Middle frontal gyrus (tissue), 1 donor: ENCODE data around the gene PHF13.
"Not testable (repeated sequence)": the region's sequence is repeated elsewhere in the genome, so short reads cannot be mapped to it uniquely, and the experiment has no call there.

Experiments used
- DNase-seq: peaks from one replicate; pipeline ENCODE4 v3.0.0-alpha.2; 2015; ENCODE audit warnings: low spot score; ENCODE audit errors: extremely low spot score

Gene PHF13

DNA sequence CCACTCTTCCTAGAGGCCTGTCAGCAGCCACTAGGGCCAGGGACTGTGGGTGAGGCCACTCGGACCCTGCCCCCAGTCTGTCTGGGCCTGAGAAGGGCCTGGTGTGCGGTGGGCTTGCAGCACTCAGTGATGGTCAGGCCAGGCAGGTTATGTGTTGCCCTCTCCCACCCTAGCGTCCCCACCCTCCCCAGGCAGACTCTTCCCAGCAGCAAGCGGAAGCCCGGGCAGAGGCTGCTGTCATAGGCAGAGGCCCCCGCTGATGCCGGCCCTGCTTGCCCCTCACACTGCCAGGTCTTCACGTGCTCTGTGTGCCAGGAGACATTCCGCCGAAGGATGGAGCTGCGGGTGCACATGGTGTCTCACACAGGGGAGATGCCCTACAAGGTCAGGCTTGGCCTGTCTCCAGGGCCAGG, 27.1 kb upstream of the PHF13 start:
- DNase-seq = no peak

DNA sequence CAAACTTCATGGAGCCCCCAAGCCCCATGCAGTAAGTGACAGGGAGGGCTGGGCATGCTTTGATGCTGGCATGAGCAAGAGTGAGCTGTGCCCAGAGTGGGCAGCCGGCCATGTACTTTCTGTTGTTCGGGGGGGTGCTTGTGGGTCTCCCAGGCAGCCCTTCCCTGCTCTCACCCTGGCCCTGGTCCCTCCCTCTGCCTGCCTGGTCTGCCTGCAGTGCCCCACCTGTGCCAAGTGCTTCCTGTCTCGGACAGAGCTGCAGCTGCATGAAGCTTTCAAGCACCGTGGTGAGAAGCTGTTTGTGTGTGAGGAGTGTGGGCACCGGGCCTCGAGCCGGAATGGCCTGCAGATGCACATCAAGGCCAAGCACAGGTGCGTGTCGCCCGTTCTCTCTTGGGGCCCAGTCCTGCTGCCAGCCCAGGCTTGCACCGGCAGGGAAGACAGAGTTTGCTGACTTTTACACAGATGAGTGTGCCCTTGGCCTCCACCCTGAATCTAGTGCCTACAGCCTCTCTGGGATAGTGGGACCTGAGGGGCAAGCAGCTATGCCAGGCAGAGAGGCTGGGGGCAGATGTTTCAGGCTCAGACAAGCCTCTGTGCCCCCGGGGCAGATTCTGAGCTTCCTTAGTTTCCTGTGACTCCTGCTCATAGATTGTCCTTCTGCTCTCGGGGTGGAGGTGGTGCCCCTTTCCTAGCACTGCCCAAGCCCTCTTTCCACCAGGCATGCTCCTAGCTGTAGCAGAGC, 26.1 kb upstream of the PHF13 start:
- no peak for DNase-seq

DNA sequence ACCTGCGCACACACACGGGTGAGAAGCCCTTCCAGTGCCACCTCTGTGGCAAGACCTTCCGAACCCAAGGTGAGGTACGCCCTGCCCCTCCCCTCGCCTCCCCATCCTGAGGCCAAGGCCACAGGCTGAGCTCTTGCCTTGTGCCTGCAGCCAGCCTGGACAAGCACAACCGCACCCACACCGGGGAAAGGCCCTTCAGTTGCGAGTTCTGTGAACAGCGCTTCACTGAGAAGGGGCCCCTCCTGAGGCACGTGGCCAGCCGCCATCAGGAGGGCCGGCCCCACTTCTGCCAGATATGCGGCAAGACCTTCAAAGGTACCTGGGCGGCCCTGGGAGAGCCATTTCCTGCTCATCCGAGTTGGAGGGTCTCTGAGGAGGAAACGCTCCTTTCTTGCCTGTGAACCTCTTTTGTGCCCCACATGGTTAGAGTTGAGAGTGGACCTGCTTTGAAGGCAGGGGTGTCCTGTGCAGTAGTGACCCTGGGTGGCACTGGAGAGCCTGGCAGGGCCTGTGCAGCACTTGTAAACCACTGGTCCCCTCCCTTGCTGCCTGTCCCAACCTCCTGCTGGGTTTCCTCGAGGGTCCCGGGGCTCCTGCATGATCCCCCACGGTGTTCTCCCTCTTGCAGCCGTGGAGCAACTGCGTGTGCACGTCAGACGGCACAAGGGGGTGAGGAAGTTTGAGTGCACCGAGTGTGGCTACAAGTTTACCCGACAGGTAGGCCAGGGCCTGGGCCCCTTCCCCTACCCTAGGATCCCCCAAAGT, 25.2 kb upstream of the PHF13 start:
- DNase-seq = no peak

DNA sequence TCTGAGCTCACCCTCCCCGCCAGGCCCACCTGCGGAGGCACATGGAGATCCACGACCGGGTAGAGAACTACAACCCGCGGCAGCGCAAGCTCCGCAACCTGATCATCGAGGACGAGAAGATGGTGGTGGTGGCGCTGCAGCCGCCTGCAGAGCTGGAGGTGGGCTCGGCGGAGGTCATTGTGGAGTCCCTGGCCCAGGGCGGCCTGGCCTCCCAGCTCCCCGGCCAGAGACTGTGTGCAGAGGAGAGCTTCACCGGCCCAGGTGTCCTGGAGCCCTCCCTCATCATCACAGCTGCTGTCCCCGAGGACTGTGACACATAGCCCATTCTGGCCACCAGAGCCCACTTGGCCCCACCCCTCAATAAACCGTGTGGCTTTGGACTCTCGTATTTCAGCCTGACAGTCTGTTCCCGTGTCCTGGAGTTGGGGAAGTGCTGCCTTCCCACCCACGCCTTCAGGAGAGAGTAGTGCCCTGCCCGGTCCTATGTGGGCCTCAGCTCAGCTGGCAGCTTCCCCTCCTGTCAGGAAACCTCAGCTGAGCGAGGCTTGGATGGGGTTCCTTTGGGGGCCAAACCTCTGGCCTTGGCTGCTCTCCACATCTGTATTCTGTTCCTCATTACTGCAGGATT, 24.5 kb upstream of the PHF13 start:
- DNase-seq = no peak

DNA sequence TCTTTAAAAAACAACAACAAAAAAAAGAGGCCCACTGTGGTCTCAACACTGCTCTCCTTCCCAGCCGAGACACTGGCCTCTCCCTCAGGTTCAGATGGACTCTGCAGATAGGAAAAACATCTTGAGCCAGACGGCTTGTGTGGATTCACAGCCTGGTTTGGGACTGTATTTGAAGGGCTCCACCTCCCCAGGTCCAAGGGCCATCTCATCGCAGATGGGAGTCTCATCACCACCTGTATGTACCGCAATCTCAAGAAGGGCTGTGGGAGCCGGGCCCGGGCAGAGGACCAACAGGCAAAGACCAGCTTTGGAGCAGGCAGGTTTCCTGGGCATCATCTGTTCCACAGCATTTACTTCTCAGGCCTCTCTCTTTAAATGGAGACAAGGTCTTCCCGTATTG, 23.5 kb upstream of the PHF13 start:
- DNase-seq = no peak

DNA sequence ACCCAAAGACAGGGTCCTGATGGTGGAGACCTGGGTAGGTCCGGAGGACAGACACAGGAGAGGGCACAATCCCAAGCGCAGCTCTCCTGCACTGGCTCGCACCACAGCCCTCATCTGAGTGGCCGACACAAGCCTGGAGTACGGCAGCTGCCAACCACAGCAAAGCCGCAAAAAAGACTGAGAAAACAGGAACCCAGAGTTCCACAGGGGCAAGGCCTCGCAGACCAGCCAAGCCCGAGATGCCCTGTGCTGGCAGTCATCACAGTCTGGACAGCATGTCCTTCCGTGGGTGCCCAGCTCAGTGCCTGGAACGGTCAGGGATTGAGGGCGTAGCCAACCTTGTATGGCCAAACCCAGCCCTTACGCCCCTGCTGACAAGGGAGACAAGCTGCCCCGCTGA, 22.3 kb upstream of the PHF13 start:
- no peak for DNase-seq

DNA sequence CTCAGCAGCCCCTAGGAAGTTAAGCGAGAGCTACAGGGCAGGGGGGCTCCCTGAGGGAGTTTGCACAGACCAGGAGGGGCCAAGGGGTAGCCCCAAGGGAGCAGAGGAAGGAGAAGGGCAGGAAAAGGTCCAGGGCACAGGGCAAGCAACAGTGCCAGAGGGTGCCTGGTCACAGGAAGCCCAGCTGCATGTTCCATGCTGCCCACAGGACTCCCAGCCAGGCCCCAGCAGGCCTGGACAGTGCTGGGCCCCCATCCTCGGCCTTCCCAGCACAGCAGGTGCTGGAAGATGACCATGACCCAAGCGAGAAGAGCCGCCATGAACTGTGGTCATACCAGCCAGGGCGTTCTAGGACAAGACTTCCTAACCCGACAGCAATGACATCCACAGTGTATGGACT, 21.9 kb upstream of the PHF13 start:
- DNase-seq = no peak

DNA sequence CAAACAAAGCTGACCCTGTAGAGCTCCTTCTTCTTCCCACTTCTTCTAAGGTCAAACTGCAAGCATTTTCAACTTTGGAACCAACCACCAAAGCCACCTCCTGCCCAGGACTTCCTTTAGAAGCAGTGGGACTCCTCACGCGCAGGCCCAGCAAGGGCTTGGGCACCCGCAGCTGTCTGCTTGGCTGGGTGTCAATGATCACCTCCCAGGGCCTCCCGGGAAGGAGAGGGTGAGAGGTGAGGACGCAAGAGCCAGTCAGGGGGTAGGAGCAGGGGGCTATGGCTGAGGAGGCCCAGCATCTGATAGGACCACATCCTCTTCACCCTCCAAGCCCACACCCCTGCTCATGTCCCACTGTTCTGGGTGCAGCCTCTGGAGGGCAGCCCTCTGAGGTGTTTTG, 21.1 kb upstream of the PHF13 start:
- DNase-seq = no peak

DNA sequence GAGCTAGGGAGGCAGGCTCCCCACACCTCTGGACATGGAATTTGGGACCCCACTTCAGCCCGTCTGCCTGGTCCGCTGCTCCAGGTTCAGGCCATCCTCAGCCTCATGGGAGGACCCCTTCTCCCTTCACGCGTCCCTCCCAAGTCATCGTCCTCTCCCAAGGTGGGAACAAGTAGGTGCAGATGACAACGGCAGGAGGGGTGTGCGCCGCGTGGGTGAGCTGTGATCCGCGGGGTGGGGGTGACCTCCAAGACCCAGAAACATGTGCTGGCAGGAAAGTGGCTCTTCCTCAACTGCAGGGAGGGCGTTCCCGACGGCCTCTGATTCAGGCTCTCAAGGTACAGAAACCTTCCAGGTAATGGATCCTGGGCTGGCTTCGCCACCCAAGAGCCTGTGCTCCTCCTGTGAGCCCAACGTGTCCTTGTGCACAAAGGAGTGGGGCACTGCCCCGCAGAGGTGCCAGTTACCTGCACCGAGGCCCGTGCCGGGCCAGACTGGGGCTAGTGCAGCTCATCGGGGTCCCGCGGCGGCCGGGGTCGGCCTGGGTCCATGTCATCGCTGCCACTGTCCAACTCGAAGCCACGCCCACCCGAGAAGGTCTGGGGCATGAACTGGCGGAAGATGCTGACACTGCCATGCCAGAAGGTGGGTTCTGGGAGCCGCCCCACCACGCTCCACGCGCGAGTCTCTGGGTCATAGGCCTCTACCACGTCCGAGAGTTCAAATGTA, 20.5 kb upstream of the PHF13 start:
- DNase-seq = no peak

DNA sequence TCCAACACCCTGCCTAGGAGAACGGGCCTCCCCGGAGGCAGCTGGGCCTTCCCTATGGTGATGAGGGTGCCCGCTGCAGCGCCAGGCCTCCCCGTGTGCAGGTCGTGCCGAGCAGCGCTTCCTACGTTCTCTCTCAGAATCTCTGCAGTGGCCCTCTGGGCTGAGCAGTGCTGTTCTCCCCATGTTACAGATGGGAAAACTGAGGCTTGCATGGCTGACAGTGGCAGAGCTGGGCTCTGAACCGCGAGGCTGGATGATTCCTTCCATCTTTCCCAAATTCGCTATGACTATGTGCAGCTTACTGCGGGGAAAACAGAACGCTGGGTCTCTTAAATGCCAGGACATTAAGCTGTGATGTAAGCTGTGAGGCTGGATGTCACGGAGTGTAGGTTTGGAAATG, 19.7 kb upstream of the PHF13 start:
- DNase-seq = no peak

DNA sequence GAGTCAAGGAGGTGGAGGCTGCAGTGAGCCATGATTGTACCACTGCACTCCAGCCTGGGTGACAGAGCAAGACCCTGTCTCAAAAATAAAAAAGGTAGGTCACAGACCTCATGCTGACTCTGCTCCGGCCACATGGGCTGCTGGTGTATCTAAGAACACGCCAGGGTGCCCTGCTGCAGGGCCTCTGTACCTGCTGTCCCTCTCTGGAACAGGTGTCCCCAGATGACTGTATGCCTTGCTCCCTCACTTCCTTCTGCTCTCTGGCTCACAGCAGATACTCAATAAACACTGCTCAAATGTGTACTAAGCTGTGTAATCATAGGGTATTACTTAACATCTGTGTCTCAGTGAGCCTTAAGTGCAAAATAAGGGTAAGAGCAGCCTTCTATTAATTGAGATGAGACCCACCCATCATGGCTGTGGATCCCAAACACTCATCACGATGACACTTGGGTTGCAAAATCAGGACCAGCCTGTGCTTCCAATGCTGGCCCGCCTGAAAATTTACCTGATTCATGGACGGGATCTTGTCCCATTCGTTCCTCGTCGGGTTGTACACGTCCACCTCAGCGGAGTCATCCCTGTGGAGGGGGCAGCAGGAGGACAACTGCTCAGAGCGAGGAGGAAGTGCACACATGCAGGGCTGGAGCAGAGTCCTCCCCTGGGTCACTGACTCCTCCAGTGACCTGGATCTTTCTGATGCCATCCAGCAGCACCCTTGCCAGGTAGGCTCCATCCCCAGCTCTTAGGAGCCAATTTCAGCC, 18.4 kb upstream of the PHF13 start:
- DNase-seq = no peak

DNA sequence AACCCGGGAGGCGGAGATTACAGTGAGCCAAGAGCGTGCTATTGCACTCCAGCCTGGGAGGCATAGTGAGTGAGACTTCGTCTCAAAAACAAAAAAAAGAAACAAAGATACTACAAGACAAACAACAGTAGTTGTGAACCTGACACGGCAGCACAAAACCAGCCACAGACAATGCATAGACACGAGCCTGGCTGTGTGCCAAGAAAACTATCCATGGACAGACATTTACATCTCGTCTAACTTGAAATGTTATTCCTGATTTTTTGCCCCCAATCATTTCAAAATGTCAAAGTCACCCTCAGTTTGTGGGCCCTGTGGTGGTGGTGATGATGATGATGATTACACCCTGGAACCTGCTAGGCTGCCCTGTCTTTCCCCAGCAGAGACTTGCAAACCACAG, 17.2 kb upstream of the PHF13 start:
- DNase-seq = no peak

DNA sequence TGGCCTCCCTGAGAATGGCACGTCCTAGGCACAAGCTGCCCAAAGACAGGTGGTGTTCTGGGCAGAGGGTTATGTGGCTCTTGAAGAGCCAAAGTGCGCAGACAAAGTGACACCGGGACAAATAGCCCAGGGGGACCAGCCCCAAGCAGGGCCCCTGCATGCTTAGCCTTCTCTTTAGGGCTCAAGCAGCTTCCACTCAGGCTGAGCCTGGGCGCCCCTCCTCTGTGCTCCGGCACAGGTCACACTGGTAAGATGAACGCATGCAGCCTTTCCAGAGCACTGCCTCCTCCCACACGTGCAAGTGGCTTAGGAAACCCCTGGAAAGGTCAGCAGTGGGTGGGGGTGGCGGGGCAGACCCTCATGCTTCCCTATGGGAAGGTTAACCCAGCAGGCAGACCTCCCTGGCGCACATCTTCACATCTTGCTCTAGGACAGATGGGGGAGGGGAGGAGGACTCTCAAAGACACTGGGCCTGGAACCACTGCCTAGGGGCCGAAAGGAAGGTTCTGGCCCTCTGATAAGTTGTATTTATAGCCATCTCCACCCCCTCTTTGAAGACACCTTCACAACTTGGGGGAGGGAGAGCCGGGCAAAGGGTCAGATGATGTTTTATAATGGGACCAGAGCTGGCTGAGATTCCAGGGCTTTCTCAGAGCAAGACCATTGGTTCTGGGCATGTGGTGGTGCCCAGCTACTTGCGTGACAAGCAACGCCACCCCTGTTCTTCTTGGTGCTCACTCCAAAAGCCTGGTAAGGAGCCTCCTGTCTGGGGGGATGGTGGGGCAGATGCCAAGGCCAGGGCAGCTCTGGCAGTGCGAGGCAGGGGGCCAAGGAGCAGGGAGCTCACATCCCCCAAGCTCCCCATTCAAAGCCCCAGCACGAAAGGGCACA, 16.4 kb upstream of the PHF13 start:
- no peak for DNase-seq

DNA sequence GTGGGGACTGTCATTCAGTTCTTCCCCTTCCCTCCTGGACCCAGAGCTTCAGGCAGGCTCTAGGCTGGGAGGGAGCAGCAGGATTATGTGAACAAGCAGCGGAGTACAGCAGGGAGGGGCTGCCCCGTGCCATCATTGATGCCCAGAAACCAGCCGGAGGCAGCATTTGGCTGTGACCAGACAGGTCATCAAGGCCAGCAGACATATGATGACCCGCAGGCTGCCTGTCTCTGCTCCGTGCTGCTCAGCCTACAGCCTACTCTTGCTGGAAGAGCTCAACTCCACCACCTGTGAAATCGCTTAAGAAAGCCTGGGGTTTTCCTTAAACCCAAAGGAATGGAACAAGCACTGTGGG, 15.8 kb upstream of the PHF13 start:
- DNase-seq = no peak

DNA sequence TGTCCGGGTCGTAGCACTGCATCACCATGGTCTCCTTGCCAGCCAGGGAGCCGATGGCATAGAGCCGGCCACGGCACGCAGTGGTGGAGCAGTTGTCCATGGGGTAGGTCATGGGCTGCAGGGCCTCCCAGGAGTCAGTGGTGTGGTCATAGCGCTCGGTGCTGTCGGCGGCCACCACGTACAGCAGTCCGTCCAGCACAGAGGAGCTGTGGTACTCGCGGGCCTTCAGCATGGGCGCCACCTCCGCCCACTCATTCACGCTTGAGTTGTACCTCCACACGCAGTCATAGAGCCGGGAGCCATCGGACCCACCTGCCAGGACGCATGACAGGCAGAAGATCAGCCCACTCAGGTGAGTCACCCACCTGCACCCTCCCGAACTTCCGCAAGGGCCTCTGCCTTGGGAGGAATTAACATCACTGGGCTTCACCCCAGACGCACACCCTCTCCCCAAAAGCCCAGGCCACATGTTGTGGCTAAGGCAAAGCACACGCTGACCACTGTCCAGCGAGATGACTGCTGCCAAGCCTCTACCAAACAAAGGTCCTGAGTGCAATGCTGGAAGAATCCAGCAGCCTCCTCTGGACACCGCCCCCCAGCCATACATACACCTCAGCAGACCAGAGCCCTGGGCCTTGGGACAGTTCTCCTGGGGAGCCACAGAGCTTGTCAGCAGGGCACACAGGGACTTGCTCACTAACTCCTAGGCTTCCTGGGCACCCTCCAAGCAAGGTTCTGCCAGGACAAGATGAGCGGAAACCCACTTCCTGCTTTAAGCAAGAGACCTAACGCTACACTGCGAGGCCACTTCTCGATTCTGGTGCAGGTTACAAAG, 14.2 kb upstream of the PHF13 start:
- DNase-seq = no peak

DNA sequence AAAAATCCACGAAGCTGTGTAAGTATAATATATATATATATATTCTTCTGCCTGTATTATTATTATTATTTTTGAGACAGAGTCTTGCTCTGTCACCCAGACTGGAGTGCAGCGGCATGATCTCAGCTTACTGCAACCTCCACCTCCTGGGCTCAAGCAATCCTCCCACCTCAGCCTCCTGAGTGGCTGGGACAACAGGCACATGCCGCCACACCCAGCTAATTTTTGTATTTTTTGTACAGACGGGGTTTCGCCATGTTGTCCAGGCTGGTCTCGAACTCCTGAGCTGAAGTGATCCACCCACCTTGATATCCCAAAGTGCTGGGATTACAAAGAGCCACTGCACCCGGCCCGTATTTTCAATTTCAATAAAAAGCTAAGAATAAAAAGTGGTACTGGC, 13.5 kb upstream of the PHF13 start:
- DNase-seq = not testable (repeated sequence)

DNA sequence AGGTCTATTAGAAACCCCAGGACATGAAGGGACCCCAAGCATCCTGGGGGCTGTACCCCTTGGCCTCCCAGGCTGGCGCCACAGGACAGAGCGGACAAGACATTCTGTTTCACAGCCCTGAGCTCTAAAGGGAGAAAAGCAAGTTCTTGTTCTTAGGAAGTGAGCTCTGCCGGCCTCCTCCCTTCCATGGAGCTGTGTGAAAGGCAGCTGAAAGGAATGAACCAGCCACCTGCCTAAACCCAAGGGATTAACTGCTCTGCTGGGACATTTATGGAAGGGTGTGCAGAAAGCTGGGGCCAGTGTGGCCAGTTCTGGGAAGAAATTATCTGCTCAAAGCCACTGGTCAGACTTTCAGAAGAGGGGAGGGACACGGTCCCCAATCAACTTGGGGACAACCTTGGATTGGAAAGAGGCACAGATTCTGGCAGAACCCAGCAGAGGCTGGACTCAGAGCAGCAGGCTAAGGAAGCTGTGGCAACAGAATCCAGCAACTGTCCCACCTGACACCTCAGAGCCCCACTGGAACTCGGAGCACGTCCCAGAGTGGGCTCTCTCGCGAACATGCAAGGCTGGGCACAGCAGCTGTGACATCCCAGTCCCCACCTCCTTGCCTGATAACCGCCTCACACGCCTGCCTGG, 13.0 kb upstream of the PHF13 start:
- DNase-seq = no peak

DNA sequence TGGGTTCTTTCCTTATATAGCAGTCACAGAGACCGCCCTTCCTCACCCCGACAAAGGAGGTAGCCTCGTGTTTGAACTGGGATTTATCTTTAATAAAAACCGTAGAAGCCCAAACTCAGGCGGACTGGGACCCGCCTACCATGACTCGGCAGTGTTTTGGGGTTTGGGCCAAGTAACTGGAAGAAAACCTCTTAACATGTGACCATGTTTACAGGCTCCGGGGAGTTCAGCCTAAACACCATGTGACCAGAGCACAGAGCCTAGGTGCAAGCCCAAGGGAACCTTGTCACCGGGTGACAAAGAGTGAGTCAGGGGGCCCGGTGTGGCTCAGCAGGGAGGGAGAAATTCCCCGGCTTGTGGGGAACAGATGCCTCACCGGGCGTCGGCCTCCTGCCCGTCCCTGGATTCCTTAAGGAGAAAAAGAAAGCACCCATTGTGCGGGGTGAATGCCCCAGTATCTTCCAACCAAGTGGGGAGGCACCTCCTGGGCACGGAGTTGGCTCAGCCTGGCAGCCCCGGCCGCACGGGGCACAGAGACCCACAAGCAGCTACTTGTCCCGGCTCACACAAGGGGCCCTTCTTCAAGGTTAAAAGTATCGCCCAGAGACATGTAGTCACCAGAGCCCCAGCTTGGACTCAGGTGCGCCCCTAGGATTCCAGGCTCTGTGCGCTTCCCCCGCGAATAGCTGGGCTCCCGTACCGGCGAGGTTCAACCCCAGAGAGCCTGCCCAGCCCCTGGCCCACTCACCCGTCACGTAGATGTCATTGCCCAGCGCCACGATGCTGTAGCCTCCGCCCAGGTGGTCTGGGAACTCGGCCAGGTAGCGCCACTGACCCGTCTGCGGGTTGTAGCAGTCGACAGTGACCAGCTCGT, 12.2 kb upstream of the PHF13 start:
- no peak for DNase-seq
